ENCODE results near the gene MED27. TPM values are rescaled to one million over a fixed set of nuclear protein-coding genes. Genes with fewer than 3 reads are reported as not detected.
"Not testable (repeated sequence)": the region's sequence is repeated elsewhere in the genome, so short reads cannot be mapped to it uniquely, and the experiment has no call there.

The MED27 gene
- total and polyA plus RNA-seq, 5 donors from 2014 or later, result 28.7 to 58.5 (median 45.9) TPM

- ATAC-seq (ENCODE audit: low read depth in 2 of 2), result no peak
- Mint-ChIP-seq H3K36me3 (peaks cover 35% of the 10 kb centered on the region), H3K27ac (no peak overlapping the region), H3K4me1 (peaks cover 0 to 23% (median 11%) of the 10 kb centered on the region in 4 donors), H3K9me3 (peaks cover 0 to 15% (median 1%) of the 10 kb centered on the region in 7 donors), H3K4me3 (peak overlapping the region in 1 of 4 donors; percentile 23), H3K27me3 (no peaks in the 10 kb centered on the region)
- no peak overlapping the region for H3K4me3 ChIP-seq (ENCODE audit: low read depth, low read length)
- no peak for DNase-seq
- H3K4me1 ChIP-seq (ENCODE audit: control insufficient read depth, insufficient read depth, low read length, poor library complexity, severe bottlenecking), result no peaks in the 10 kb centered on the region
- no peaks in the 10 kb centered on the region for H3K27me3 ChIP-seq (ENCODE audit: control insufficient read depth, insufficient read depth, low read length)
- H3K36me3 ChIP-seq (ENCODE audit: control insufficient read depth, insufficient read depth, low read length), result peaks cover 30% of the 10 kb centered on the region
- peaks cover 4 to 10% of the 10 kb centered on the region in 2 experiments for H3K9me3 ChIP-seq (ENCODE audit: control insufficient read depth in 2 of 2, low read length in 2 of 2)
- H3K27ac ChIP-seq (ENCODE audit: insufficient read depth, low read length, poor library complexity, severe bottlenecking), result no peak overlapping the region
These were observed 16.9 kb downstream of the MED27 start for GRCh38 chr9:132062806-132063205.

- Mint-ChIP-seq H3K9me3 (peaks cover 0 to 15% (median 2%) of the 10 kb centered on the region in 7 donors), H3K27me3 (no peaks in the 10 kb centered on the region), H3K4me3 (no peak overlapping the region), H3K4me1 (peaks cover 0 to 32% (median 15%) of the 10 kb centered on the region in 4 donors), H3K27ac (no peak overlapping the region), H3K36me3 (peaks cover 30% of the 10 kb centered on the region)
- Histone ChIP-seq H3K27me3 (ENCODE audit: control insufficient read depth, insufficient read depth, low read length) (no peaks in the 10 kb centered on the region), H3K4me1 (ENCODE audit: control insufficient read depth, insufficient read depth, low read length, poor library complexity, severe bottlenecking) (no peaks in the 10 kb centered on the region), H3K9me3 (ENCODE audit: control insufficient read depth in 2 of 2, low read length in 2 of 2) (peaks cover 4 to 10% of the 10 kb centered on the region in 2 experiments), H3K27ac (ENCODE audit: insufficient read depth, low read length, poor library complexity, severe bottlenecking) (no peak overlapping the region), H3K4me3 (ENCODE audit: low read depth, low read length) (no peak overlapping the region), H3K36me3 (ENCODE audit: control insufficient read depth, insufficient read depth, low read length) (peaks cover 30% of the 10 kb centered on the region)
- DNase-seq, result no peak
- no peak for ATAC-seq (ENCODE audit: low read depth in 2 of 2)
These were observed 18.1 kb downstream of the MED27 start for GRCh38 chr9:132061526-132061925.

GRCh38 chr9:132059361-132059760, 20.3 kb downstream of the MED27 start:
- DNase-seq (no peak), ATAC-seq (ENCODE audit: low read depth in 2 of 2) (no peak)
- Mint-ChIP-seq H3K4me3 (no peak overlapping the region), H3K4me1 (peaks cover 3 to 50% (median 21%) of the 10 kb centered on the region in 4 donors), H3K9me3 (peaks cover 0 to 15% (median 2%) of the 10 kb centered on the region in 7 donors), H3K27me3 (no peaks in the 10 kb centered on the region), H3K27ac (peak overlapping the region in 1 of 3 donors; percentile 23), H3K36me3 (peaks cover 30% of the 10 kb centered on the region)
- no peak overlapping the region for H3K27ac ChIP-seq (ENCODE audit: insufficient read depth, low read length, poor library complexity, severe bottlenecking)
- peaks cover 23% of the 10 kb centered on the region for H3K36me3 ChIP-seq (ENCODE audit: control insufficient read depth, insufficient read depth, low read length)
- H3K27me3 ChIP-seq (ENCODE audit: control insufficient read depth, insufficient read depth, low read length), result no peaks in the 10 kb centered on the region
- H3K9me3 ChIP-seq (ENCODE audit: control insufficient read depth in 2 of 2, low read length in 2 of 2), result peaks cover 4 to 10% of the 10 kb centered on the region in 2 experiments
- H3K4me1 ChIP-seq (ENCODE audit: control insufficient read depth, insufficient read depth, low read length, poor library complexity, severe bottlenecking), result no peaks in the 10 kb centered on the region
- H3K4me3 ChIP-seq (ENCODE audit: low read depth, low read length), result no peak overlapping the region

DNA sequence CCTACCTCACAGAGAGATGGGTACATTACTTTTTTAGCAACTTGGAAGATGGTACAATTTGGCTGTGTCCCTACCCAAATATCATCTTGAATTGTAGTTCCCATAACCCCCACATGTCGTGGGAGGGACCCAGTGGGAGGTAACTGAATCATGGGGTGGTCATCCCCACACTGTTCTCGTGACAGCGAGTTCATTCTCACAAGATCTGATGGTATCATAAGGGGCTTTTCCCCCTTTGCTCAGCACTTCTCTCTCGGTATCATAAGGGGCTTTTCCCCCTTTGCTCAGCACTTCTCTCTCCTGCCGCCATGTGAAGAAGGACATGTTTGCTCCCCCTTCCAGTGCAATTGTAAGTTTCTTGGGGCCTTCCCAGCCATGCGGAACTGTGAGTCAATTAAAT, 21.4 kb downstream of the MED27 start:
- H3K27ac Mint-ChIP-seq, result not testable (repeated sequence)

DNA sequence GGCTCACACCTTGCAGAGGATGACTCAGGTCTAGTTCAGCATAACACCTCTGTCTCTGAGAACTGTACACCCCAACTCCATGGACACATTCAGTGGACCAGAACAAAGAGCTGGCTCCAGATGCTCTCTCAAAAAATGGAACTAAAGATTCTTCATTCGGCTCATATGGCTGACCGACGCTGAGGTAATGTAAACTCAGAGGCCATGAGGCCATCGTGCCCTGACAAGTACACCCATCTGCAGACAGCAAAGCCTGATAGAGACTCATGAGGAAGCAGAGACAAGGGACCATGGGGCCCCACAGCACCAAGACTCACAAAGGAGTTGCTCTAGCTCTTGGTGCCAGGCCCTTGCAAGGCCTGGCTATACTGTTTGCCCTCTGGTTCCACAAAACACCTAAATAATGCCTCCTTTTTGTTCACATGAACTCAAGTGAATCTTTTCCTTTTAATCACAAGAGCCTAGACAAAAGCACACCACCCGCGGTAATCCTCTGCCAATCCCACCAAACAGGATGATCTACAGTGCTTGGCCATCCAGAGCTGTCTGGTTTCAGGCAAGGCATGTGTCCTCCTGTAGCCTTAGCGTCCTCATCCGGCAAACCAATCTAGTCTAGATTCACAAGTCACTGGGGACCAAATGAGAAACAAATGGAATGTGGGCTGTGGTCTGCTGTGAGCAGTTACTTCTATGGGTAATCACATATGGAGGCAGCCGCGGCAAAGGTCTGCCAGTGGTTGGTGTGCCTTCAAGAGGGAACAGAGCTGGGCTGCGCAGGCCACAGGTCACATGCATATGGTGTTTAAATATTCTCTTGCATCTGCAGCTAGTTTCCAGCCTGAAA, 22.7 kb downstream of the MED27 start:
- H3K27me3 ChIP-seq (ENCODE audit: control insufficient read depth, insufficient read depth, low read length), result no peaks in the 10 kb centered on the region
- Mint-ChIP-seq H3K27ac (no peak overlapping the region), H3K9me3 (peaks cover 0 to 15% (median 2%) of the 10 kb centered on the region in 7 donors), H3K27me3 (no peaks in the 10 kb centered on the region), H3K4me3 (no peak overlapping the region), H3K36me3 (peaks cover 33% of the 10 kb centered on the region), H3K4me1 (peaks cover 7 to 43% (median 20%) of the 10 kb centered on the region in 4 donors)
- H3K9me3 ChIP-seq (ENCODE audit: control insufficient read depth in 2 of 2, low read length in 2 of 2), result peaks cover 4 to 10% of the 10 kb centered on the region in 2 experiments
- DNase-seq (no peak), ATAC-seq (ENCODE audit: low read depth in 2 of 2) (no peak)
- H3K27ac ChIP-seq (ENCODE audit: insufficient read depth, low read length, poor library complexity, severe bottlenecking), result no peak overlapping the region
- H3K36me3 ChIP-seq (ENCODE audit: control insufficient read depth, insufficient read depth, low read length), result peaks cover 15% of the 10 kb centered on the region
- H3K4me1 ChIP-seq (ENCODE audit: control insufficient read depth, insufficient read depth, low read length, poor library complexity, severe bottlenecking), result no peaks in the 10 kb centered on the region
- no peak overlapping the region for H3K4me3 ChIP-seq (ENCODE audit: low read depth, low read length)

More for the DNA sequence above, 21.4 kb downstream of the MED27 start:
- not testable (repeated sequence) for H3K27me3 ChIP-seq (ENCODE audit: control insufficient read depth, insufficient read depth, low read length); DNase-seq; H3K4me1 ChIP-seq (ENCODE audit: control insufficient read depth, insufficient read depth, low read length, poor library complexity, severe bottlenecking); H3K4me3 ChIP-seq (ENCODE audit: low read depth, low read length); H3K27ac ChIP-seq (ENCODE audit: insufficient read depth, low read length, poor library complexity, severe bottlenecking); H3K27me3 Mint-ChIP-seq; H3K9me3 ChIP-seq (ENCODE audit: control insufficient read depth in 2 of 2, low read length in 2 of 2); ATAC-seq (ENCODE audit: low read depth in 2 of 2); H3K4me3 Mint-ChIP-seq
- Mint-ChIP-seq H3K4me1 (peaks cover 7 to 48% (median 20%) of the 10 kb centered on the region in 4 donors), H3K36me3 (peaks cover 30% of the 10 kb centered on the region), H3K9me3 (peaks cover 0 to 15% (median 2%) of the 10 kb centered on the region in 7 donors)
- peaks cover 19% of the 10 kb centered on the region for H3K36me3 ChIP-seq (ENCODE audit: control insufficient read depth, insufficient read depth, low read length)

- Mint-ChIP-seq H3K9me3 (peaks cover 0 to 15% (median 2%) of the 10 kb centered on the region in 7 donors), H3K27me3 (no peaks in the 10 kb centered on the region), H3K4me3 (no peak overlapping the region), H3K27ac (no peak overlapping the region), H3K4me1 (peaks cover 7 to 46% (median 21%) of the 10 kb centered on the region in 4 donors), H3K36me3 (peaks cover 29% of the 10 kb centered on the region)
- Histone ChIP-seq H3K9me3 (ENCODE audit: control insufficient read depth in 2 of 2, low read length in 2 of 2) (peaks cover 4 to 10% of the 10 kb centered on the region in 2 experiments), H3K27me3 (ENCODE audit: control insufficient read depth, insufficient read depth, low read length) (no peaks in the 10 kb centered on the region), H3K4me1 (ENCODE audit: control insufficient read depth, insufficient read depth, low read length, poor library complexity, severe bottlenecking) (no peaks in the 10 kb centered on the region), H3K4me3 (ENCODE audit: low read depth, low read length) (no peak overlapping the region), H3K27ac (ENCODE audit: insufficient read depth, low read length, poor library complexity, severe bottlenecking) (no peak overlapping the region), H3K36me3 (ENCODE audit: control insufficient read depth, insufficient read depth, low read length) (peaks cover 15% of the 10 kb centered on the region)
- DNase-seq, result no peak
- no peak for ATAC-seq (ENCODE audit: low read depth in 2 of 2)
These were observed 23.9 kb downstream of the MED27 start for GRCh38 chr9:132055756-132056155.

DNA sequence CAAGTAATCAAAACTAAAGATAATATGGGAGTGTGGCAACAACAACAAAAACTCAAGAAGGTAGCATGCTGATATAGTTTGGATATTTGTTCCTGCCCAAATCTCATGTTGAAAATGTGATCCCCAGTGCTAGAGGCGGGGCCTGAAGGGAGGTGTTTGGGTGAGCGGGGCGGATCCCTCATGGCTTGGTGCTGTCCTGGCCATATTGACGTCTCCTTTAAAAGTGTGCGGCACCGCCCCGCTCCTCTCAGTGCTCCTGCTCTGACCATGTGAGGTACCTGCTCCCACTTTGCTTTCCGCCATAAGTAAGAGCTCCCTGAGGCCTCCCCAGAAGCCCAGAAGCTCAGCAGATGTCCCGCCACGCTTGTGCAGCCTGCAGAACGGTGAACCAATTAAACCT, 25.6 kb downstream of the MED27 start:
- no peak overlapping the region for H3K27ac ChIP-seq (ENCODE audit: insufficient read depth, low read length, poor library complexity, severe bottlenecking)
- H3K4me3 ChIP-seq (ENCODE audit: low read depth, low read length), result no peak overlapping the region
- H3K27me3 Mint-ChIP-seq, result no peaks in the 10 kb centered on the region
- H3K4me1 Mint-ChIP-seq, result peaks cover 7 to 52% (median 26%) of the 10 kb centered on the region in 4 donors
- peaks cover 18% of the 10 kb centered on the region for H3K36me3 Mint-ChIP-seq
- peaks cover 4 to 7% of the 10 kb centered on the region in 2 experiments for H3K9me3 ChIP-seq (ENCODE audit: control insufficient read depth in 2 of 2, low read length in 2 of 2)
- H3K27me3 ChIP-seq (ENCODE audit: control insufficient read depth, insufficient read depth, low read length), result no peaks in the 10 kb centered on the region
- H3K9me3 Mint-ChIP-seq, result peaks cover 0 to 11% (median 1%) of the 10 kb centered on the region in 7 donors
- no peak overlapping the region for H3K4me3 Mint-ChIP-seq
- peaks cover 10% of the 10 kb centered on the region for H3K36me3 ChIP-seq (ENCODE audit: control insufficient read depth, insufficient read depth, low read length)
- DNase-seq (no peak), ATAC-seq (ENCODE audit: low read depth in 2 of 2) (no peak)
- no peaks in the 10 kb centered on the region for H3K4me1 ChIP-seq (ENCODE audit: control insufficient read depth, insufficient read depth, low read length, poor library complexity, severe bottlenecking)
- no peak overlapping the region for H3K27ac Mint-ChIP-seq

Measured in CD4-positive, CD25-positive, alpha-beta regulatory T cell (primary cell).